Measurements from ENCODE around the gene EPHA8. TPM values are rescaled to one million over a fixed set of nuclear protein-coding genes. Genes with fewer than 3 reads are reported as not detected.

Gene EPHA8
- total RNA-seq, 1 donor from 2014 or later = not detected

DNA sequence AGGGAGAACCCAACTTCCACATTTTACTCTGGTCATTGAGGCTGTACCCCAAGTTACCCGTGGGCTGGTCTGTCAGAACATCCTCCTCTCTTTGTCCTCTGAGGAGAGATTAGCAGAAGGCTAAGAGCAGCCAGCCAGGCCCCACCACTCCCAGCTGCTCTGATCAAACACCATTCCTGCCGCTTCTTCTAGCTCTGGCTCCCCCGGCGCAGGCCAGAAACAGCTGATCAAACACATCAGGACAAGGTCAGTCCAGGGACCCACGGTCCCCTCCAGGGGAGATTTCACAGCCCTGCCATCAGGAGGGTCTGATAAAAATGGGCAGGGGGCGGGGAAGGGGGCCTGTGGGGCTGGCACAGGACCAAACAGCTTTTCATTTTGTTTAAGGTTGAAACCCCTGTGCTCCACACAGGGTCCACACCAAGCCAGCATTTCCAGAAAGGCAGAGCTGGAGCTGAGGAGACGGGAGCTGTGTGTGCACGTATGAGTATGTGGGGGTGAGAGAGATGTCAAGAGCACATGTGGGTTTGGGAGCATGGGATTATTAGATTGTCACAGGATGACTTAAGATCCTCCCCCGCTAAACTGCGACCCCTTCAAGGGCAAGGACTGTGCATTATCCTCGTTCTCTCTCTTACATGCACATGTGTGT lies 29.9 kb upstream of the EPHA8 start:
- no peaks in the 10 kb centered on the region for H3K36me3 ChIP-seq
- DNase-seq (ENCODE audit: extremely low spot score in 2 of 2) = no peak
- peaks cover 15% of the 10 kb centered on the region for H3K4me1 ChIP-seq
- H3K4me3 ChIP-seq = no peak overlapping the region
- intact Hi-C loops (cut with DNase I) = no loop called here
- TF ChIP-seq CTCF (IDR thresholded peaks at IDR 0.05) (no peak), POLR2AphosphoS5 (IDR thresholded peaks at IDR 0.05; ENCODE audit: insufficient read depth in 1 of 2, low read depth in 1 of 2) (no peak), POLR2A (IDR thresholded peaks at IDR 0.05) (no peak)
- no peaks in the 10 kb centered on the region for H3K27me3 ChIP-seq
- no peak overlapping the region for H3K27ac ChIP-seq
- no peaks in the 10 kb centered on the region for H3K9me3 ChIP-seq

DNA sequence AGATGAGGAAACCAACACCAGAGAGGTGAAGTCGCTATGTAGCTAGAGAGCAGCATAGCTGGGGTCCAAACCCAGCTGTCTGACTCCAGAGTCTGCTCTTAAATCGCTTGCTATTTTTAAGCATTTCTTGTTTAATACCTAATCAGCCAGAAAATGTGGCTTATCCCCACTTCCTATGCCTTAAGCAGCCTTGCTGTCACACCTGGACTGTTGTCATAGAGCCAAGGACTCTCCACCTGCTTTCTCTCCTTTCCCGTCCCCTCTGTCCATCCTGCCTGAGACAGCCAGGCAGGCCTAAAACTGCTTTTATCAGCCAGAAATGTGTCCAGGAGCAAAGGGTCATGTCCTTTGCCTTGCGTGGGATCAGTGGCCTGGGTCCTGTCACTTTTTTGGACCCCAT lies 28.3 kb upstream of the EPHA8 start:
- no peak for DNase-seq (ENCODE audit: extremely low spot score in 2 of 2)
- Histone ChIP-seq H3K27me3 (no peaks in the 10 kb centered on the region), H3K27ac (no peak overlapping the region), H3K36me3 (no peaks in the 10 kb centered on the region), H3K4me1 (peaks cover 11% of the 10 kb centered on the region), H3K4me3 (no peak overlapping the region), H3K9me3 (no peaks in the 10 kb centered on the region)
- TF ChIP-seq POLR2AphosphoS5 (IDR thresholded peaks at IDR 0.05; ENCODE audit: insufficient read depth in 1 of 2, low read depth in 1 of 2) = no peak
- no peak for TF ChIP-seq CTCF (IDR thresholded peaks at IDR 0.05)
- TF ChIP-seq POLR2A (IDR thresholded peaks at IDR 0.05) = no peak
- intact Hi-C loops (cut with DNase I) = no loop called here

DNA sequence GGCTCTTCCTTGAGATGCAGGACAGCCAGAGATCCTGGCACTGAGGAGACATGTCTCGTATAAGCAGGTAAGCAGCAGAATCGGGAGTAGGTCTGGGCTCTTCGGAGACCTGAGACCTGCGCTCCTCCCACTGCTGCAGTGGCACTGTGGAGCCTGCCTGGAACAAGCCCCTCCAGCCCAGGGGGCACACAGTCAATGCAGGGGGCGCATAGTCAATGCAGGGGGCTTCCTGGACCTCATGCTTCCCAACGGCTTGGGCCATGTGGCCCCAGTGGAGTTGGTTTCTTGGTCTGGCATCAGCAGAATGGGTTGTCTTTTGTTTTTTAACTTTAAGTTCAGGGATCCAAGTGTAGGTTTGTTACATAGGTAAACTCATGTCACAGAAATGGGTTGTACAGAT lies 27.9 kb upstream of the EPHA8 start:
- TF ChIP-seq CTCF (IDR thresholded peaks at IDR 0.05) (no peak), POLR2A (IDR thresholded peaks at IDR 0.05) (no peak), POLR2AphosphoS5 (IDR thresholded peaks at IDR 0.05; ENCODE audit: insufficient read depth in 1 of 2, low read depth in 1 of 2) (no peak)
- Histone ChIP-seq H3K27ac (no peak overlapping the region), H3K27me3 (no peaks in the 10 kb centered on the region), H3K36me3 (no peaks in the 10 kb centered on the region), H3K4me1 (peaks cover 7% of the 10 kb centered on the region), H3K9me3 (no peaks in the 10 kb centered on the region), H3K4me3 (no peak overlapping the region)
- DNase-seq (ENCODE audit: extremely low spot score in 2 of 2) = no peak
- intact Hi-C loops (cut with DNase I) = no loop called here

DNA sequence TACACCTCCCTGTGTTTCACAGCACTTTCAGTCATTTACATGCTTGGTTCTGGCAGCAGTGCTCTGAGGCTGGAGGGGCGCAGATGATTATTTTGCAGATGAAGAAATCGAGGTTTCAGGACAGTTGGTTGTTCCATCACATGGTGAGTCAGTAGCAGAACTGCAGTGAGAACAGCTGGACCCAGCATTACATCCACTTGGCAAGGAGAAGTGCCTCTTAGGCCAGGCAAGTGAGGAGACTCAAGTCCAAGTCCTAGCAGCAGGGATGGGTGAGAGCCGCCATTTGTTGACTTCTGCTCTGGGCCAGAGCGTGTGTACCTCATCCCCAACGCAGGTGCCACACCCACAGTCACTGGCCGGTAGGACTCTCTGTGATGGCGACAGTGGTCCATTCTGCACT lies 26.8 kb upstream of the EPHA8 start:
- Histone ChIP-seq H3K36me3 (no peaks in the 10 kb centered on the region), H3K9me3 (no peaks in the 10 kb centered on the region), H3K4me3 (no peak overlapping the region), H3K27me3 (no peaks in the 10 kb centered on the region), H3K27ac (no peak overlapping the region), H3K4me1 (no peaks in the 10 kb centered on the region)
- no peak for DNase-seq (ENCODE audit: extremely low spot score in 2 of 2)
- intact Hi-C loops (cut with DNase I) = no loop called here
- no peak for TF ChIP-seq POLR2AphosphoS5 (IDR thresholded peaks at IDR 0.05; ENCODE audit: insufficient read depth in 1 of 2, low read depth in 1 of 2)
- no peak for TF ChIP-seq CTCF (IDR thresholded peaks at IDR 0.05)
- no peak for TF ChIP-seq POLR2A (IDR thresholded peaks at IDR 0.05)

DNA sequence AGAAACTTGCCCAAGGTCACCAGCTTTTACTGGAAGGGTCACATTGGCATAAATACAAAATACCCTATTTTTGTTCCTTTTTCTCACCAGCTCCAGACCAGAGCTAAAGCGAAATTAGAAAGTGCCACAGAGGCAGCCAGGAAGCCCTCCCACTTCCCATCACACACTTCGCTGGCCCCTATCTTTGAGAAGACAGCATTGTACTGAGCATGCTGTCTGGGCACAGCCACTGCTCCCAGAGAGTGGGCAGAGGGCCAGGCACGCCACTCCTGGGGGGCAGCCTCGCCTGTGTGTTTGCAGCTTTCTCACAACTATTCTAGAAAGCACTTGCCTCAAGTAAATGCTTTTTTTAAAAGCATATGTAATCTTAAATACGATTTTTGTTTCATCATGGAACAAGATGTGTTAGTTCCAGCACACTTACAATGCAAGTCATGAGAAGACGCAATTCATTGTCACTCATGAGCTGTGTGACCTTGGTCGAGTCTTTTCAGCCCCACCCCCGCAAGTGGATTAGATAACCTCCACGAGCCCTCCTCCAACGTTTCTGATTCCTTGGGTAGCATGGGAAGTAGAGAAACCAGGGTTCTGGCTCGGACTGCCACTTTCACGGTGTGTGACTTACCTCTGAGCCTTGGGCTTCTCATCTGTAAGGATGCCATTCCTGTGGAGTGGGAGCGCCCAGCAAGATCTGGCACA lies 25.7 kb upstream of the EPHA8 start:
- H3K9me3 ChIP-seq = no peaks in the 10 kb centered on the region
- no peak overlapping the region for H3K27ac ChIP-seq
- no peaks in the 10 kb centered on the region for H3K36me3 ChIP-seq
- no peaks in the 10 kb centered on the region for H3K27me3 ChIP-seq
- DNase-seq (ENCODE audit: extremely low spot score in 2 of 2) = no peak
- no peak overlapping the region for H3K4me3 ChIP-seq
- intact Hi-C loops (cut with DNase I) = no loop called here
- no peaks in the 10 kb centered on the region for H3K4me1 ChIP-seq
- TF ChIP-seq POLR2AphosphoS5 (IDR thresholded peaks at IDR 0.05; ENCODE audit: insufficient read depth in 1 of 2, low read depth in 1 of 2) (no peak), POLR2A (IDR thresholded peaks at IDR 0.05) (no peak), CTCF (IDR thresholded peaks at IDR 0.05) (no peak)

Data from vagina (tissue), 2 donors.